ENCODE measurements around the gene AFF2. TPM values are rescaled to one million over a fixed set of nuclear protein-coding genes. Genes with fewer than 3 reads are reported as not detected.

Gene AFF2
- total RNA-seq, 3 donors from 2014 or later, result 0.29 to 0.63 TPM; not detected in 1

DNA sequence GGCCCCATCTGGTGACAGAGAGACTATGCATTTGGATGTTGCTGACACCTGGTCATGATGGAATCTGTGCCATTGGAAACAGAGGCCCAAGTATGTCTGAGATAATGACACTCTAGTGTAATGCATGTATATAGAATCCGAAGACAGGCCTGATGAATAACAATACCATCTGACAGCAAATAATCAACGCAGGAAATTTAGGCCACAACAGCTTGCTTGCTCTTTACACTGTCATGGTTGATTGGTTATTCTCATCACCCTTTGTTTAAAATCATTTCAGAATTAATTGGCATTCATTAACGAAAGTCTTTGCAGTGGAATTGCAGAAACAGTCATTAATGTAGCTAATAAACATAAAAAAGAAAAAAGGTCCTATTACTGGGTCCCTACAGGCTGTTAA is 194.8 kb downstream of the AFF2 start:
- ATAC-seq (no peak), DNase-seq (no peak)
- no peak overlapping the region for H3K4me3 ChIP-seq
- intact Hi-C loops (cut with DNase I, micrococcal nuclease), result no loop called here
- no peaks in the 10 kb centered on the region for H3K36me3 ChIP-seq (ENCODE audit: low read depth)
- no peak for TF ChIP-seq CTCF (IDR thresholded peaks at IDR 0.05)
- H3K4me1 ChIP-seq (ENCODE audit: low read depth), result no peaks in the 10 kb centered on the region
- H3K9me3 ChIP-seq, result no peaks in the 10 kb centered on the region

DNA sequence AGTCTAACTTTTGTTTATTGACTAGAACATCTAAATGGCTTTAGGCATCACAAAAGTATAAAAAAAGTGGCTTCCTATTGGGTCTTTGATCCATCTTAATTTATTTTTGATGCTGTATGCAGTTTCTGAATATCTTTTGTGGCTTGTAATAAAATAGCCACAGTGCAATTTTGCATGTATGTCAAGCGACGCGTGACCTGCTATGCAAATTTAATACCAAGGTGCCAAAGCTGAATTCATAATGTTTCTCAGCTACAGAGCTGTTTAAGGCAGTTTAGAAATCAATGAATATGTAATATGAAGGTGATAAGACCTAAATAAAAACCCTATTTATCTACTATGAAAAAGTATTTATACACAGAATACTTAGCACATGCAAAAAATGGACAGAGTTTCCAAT is 197.8 kb downstream of the AFF2 start:
- H3K4me1 ChIP-seq (ENCODE audit: low read depth), result no peaks in the 10 kb centered on the region
- intact Hi-C loops (cut with DNase I, micrococcal nuclease), result no loop called here

DNA sequence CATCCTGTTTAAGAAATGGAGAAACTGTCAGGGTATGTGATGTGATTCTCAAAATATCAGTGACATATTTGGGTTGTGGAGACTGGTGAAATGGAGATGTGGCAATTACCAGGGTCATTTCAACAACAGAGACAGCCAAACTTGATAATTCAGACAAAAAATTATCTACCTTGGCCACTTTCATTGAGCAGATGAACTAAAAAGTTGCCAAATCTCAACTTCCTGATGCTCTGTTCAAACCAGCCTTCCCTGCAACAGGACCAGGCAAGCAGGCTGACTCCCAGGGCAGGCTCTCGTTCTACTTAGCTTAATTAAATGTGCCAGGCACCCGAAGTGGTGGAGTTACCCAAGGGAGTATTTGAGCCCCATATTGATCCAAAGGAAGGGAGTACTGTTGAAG is 199.6 kb downstream of the AFF2 start:
- ATAC-seq, result no peak

More for the DNA sequence above, 197.8 kb downstream of the AFF2 start:
- DNase-seq (no peak), ATAC-seq (no peak)
- no peaks in the 10 kb centered on the region for H3K9me3 ChIP-seq
- TF ChIP-seq CTCF (IDR thresholded peaks at IDR 0.05), result no peak
- H3K4me3 ChIP-seq, result no peak overlapping the region
- no peaks in the 10 kb centered on the region for H3K36me3 ChIP-seq (ENCODE audit: low read depth)

GRCh38 chrX:148713981-148714380 is 213.6 kb downstream of the AFF2 start:
- Histone ChIP-seq H3K36me3 (ENCODE audit: low read depth) (no peaks in the 10 kb centered on the region), H3K9me3 (no peaks in the 10 kb centered on the region), H3K4me1 (ENCODE audit: low read depth) (no peaks in the 10 kb centered on the region), H3K4me3 (no peak overlapping the region)
- ATAC-seq, result no peak
- no peak for TF ChIP-seq CTCF (IDR thresholded peaks at IDR 0.05)
- intact Hi-C loops (cut with DNase I, micrococcal nuclease), result no loop called here
- DNase-seq, result no peak

More for the DNA sequence above, 199.6 kb downstream of the AFF2 start:
- no peak for TF ChIP-seq CTCF (IDR thresholded peaks at IDR 0.05)
- Histone ChIP-seq H3K36me3 (ENCODE audit: low read depth) (no peaks in the 10 kb centered on the region), H3K4me3 (no peak overlapping the region), H3K9me3 (no peaks in the 10 kb centered on the region), H3K4me1 (ENCODE audit: low read depth) (no peaks in the 10 kb centered on the region)
- intact Hi-C loops (cut with DNase I, micrococcal nuclease), result no loop called here
- DNase-seq, result no peak

- H3K4me3 ChIP-seq, result no peak overlapping the region
- no peaks in the 10 kb centered on the region for H3K9me3 ChIP-seq
- no peak for DNase-seq
- H3K36me3 ChIP-seq (ENCODE audit: low read depth), result no peaks in the 10 kb centered on the region
- no peaks in the 10 kb centered on the region for H3K4me1 ChIP-seq (ENCODE audit: low read depth)
- intact Hi-C loops (cut with DNase I, micrococcal nuclease), result no loop called here
- no peak for ATAC-seq
- TF ChIP-seq CTCF (IDR thresholded peaks at IDR 0.05), result no peak
Observed at GRCh38 chrX:148715361-148715760, 214.9 kb downstream of the AFF2 start.

- TF ChIP-seq CTCF (IDR thresholded peaks at IDR 0.05), result no peak
- no peaks in the 10 kb centered on the region for H3K9me3 ChIP-seq
- no peaks in the 10 kb centered on the region for H3K4me1 ChIP-seq (ENCODE audit: low read depth)
- no peak overlapping the region for H3K4me3 ChIP-seq
- intact Hi-C loops (cut with DNase I, micrococcal nuclease), result no loop called here
- no peaks in the 10 kb centered on the region for H3K36me3 ChIP-seq (ENCODE audit: low read depth)
- ATAC-seq (no peak), DNase-seq (no peak)
Observed at GRCh38 chrX:148722966-148723365, 222.5 kb downstream of the AFF2 start.
